ENCODE measurements around the gene BEND7.

GRCh38 chr10:13462551-13462950, 66.3 kb downstream of the BEND7 start:
- TF ChIP-seq GATA1 (IDR thresholded peaks at IDR 0.05; ENCODE audit: low read depth, low read length) = no peak
- no peak for TF ChIP-seq POLR2A (IDR thresholded peaks at IDR 0.05; ENCODE audit: low read length)

All from erythroblast (primary cell).